SKM-1 treated with dmso at 0.1 percent for 144 hours (cell line): Measurements from ENCODE around the gene POLDIP2.
"Not testable (repeated sequence)": the region's sequence is repeated elsewhere in the genome, so short reads cannot be mapped to it uniquely, and the experiment has no call there.

Experiments
- DNase-seq: peaks from one replicate; lab custom pipeline; 2025; ENCODE audit not compliant: unreplicated experiment; lab: John Stamatoyannopoulos, UW

Gene POLDIP2

GRCh38 chr17:28366605-28367004 is 9.3 kb upstream of the POLDIP2 start:
- no peak for DNase-seq

GRCh38 chr17:28365487-28365886 is 8.2 kb upstream of the POLDIP2 start:
- no peak for DNase-seq

GRCh38 chr17:28364665-28365363 is 7.5 kb upstream of the POLDIP2 start, which contains the start of gene SEBOX:
SEBOX (minus strand) TSS chr17:28365199; CDS start chr17:28365151, 48 bp downstream.
- no peak for DNase-seq

GRCh38 chr17:28363776-28364650 is 6.7 kb upstream of the POLDIP2 start:
- no peak for DNase-seq

GRCh38 chr17:28363186-28363585 is 5.9 kb upstream of the POLDIP2 start:
- DNase-seq: no peak

GRCh38 chr17:28357901-28358197 is 522 bp upstream of the POLDIP2 start:
- DNase-seq: no peak

- DNase-seq: no peak
These were observed 7.1 kb downstream of the POLDIP2 start for GRCh38 chr17:28350271-28350670.

- DNase-seq: no peak
These were observed 8.3 kb downstream of the POLDIP2 start for GRCh38 chr17:28348979-28349378.

GRCh38 chr17:28347261-28347891 is 10.0 kb downstream of the POLDIP2 start:
- DNase-seq: no peak

GRCh38 chr17:28346746-28347246 is 10.5 kb downstream of the POLDIP2 start:
- DNase-seq: no peak

- DNase-seq: no peak
These were observed 11.1 kb downstream of the POLDIP2 start for GRCh38 chr17:28346199-28346580.

GRCh38 chr17:28345419-28346198 is 11.7 kb downstream of the POLDIP2 start:
- no peak for DNase-seq

- no peak for DNase-seq
These were observed 12.9 kb downstream of the POLDIP2 start for GRCh38 chr17:28344435-28344901.

- no peak for DNase-seq
These were observed 13.3 kb downstream of the POLDIP2 start for GRCh38 chr17:28344011-28344410.

GRCh38 chr17:28343491-28343932 is 13.8 kb downstream of the POLDIP2 start:
- no peak for DNase-seq

GRCh38 chr17:28342313-28342712 is 15.0 kb downstream of the POLDIP2 start:
- DNase-seq: no peak

GRCh38 chr17:28341516-28341915 is 15.8 kb downstream of the POLDIP2 start:
- DNase-seq: no peak

- no peak for DNase-seq
These were observed 17.0 kb downstream of the POLDIP2 start for GRCh38 chr17:28340374-28340773.

GRCh38 chr17:28339431-28339830 is 17.9 kb downstream of the POLDIP2 start:
- no peak for DNase-seq

- not testable (repeated sequence) for DNase-seq
These were observed 18.5 kb downstream of the POLDIP2 start for GRCh38 chr17:28338769-28339212.
